Glutamatergic neuron (in vitro differentiated cells): Measurements from ENCODE around the gene DLL3. TPM values are rescaled to one million over a fixed set of nuclear protein-coding genes. Genes with fewer than 3 reads are reported as not detected.

ENCODE experiments used
- DNase-seq: peaks from one replicate; pipeline ENCODE4 v3.0.0; 2022
- H3K27ac Mint-ChIP-seq: one replicate; pipeline ENCODE4 v1.8.0; 2020; ENCODE audit warnings: mild to moderate bottlenecking, mixed read lengths, inconsistent platforms; ENCODE audit not compliant: unreplicated experiment
- H3K27me3 Mint-ChIP-seq: one replicate; pipeline ENCODE4 v1.8.0; 2020; ENCODE audit warnings: mild to moderate bottlenecking, moderate library complexity, mixed read lengths, inconsistent platforms; ENCODE audit not compliant: unreplicated experiment
- H3K36me3 Mint-ChIP-seq: one replicate; pipeline ENCODE4 v1.8.0; 2020; ENCODE audit warnings: mild to moderate bottlenecking, mixed read lengths, inconsistent platforms; ENCODE audit not compliant: unreplicated experiment
- H3K4me1 Mint-ChIP-seq: one replicate; pipeline ENCODE4 v1.8.0; 2020; ENCODE audit warnings: mild to moderate bottlenecking, low read depth, mixed read lengths, inconsistent platforms; ENCODE audit not compliant: unreplicated experiment
- H3K4me3 Mint-ChIP-seq: one replicate; pipeline ENCODE4 v1.8.0; 2020; ENCODE audit warnings: mild to moderate bottlenecking, mixed read lengths, inconsistent platforms; ENCODE audit not compliant: unreplicated experiment
- H3K9me3 Mint-ChIP-seq: one replicate; pipeline ENCODE4 v1.8.0; 2020; ENCODE audit warnings: mild to moderate bottlenecking, moderate library complexity, mixed read lengths, inconsistent platforms; ENCODE audit not compliant: unreplicated experiment
- CTCF ChIP-seq: fragments of 200-600 bp; sonication (generic); IDR thresholded peaks from one replicate; pipeline ENCODE4 v1.5.0; 2021; ENCODE audit not compliant: partially characterized antibody, unreplicated experiment
- total RNA-seq: library from RNA; stranded (reverse); fragmentation: NEBNext Ultra II Directional; extraction: Animal tissue kit (Norgen Biotek cat#: 25700); gene quantifications from one replicate; pipeline ENCODE4 v1.2.1, GENCODE V29; 2021; ENCODE audit not compliant: unreplicated experiment

The DLL3 gene
- total RNA-seq, 1 donor from 2014 or later: 788 TPM

GRCh38 chr19:39467941-39468340 lies 30.8 kb upstream of the DLL3 start:
- Mint-ChIP-seq H3K4me1 (no peaks in the 10 kb centered on the region), H3K27me3 (peaks cover 8% of the 10 kb centered on the region), H3K27ac (no peak overlapping the region), H3K9me3 (peaks cover 9% of the 10 kb centered on the region), H3K36me3 (no peaks in the 10 kb centered on the region), H3K4me3 (no peak overlapping the region)
- no peak for DNase-seq
- TF ChIP-seq CTCF: no peak

DNA sequence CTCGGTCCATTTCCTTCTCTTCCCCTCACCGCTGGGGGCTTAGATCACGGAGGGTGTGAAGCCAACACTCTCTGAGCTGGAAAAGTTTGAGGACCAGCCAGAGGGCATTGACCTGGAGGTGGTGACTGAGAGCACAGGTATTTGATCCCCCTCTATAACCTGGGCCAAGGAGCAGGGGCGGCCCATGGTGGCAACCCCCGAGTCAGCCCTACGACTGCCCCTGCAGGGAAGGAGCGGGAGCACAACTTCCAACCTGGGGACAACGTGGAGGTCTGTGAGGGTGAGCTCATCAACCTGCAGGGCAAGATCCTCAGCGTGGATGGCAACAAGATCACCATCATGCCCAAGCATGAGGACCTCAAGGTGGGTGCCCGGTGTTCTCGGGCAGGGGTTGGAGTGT lies 29.7 kb upstream of the DLL3 start:
- no peak for DNase-seq
- H3K27me3 Mint-ChIP-seq: peaks cover 8% of the 10 kb centered on the region
- no peak overlapping the region for H3K27ac Mint-ChIP-seq
- no peak for TF ChIP-seq CTCF
- H3K4me1 Mint-ChIP-seq: no peaks in the 10 kb centered on the region
- peaks cover 9% of the 10 kb centered on the region for H3K9me3 Mint-ChIP-seq
- no peaks in the 10 kb centered on the region for H3K36me3 Mint-ChIP-seq
- H3K4me3 Mint-ChIP-seq: no peak overlapping the region

DNA sequence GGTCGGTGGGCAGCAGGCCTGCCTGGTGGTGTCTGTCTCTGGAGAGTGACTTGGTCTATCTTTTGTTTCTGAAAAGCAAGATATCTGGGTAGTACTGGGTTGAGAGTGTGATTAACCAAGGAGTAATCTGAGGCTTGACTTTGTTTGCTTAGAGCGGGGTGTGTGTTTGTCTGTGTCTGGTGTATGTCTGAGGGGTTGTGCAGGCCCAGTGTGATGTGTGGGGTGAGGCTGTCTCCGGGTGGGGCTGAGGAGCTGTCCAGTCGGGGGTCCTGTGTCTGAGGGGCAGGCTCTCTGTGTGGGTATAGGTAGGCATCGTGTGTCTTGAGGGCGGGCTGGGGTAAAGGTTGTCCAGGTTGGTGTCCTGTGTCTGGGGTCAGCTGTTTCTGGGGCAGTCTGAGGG lies 29.2 kb upstream of the DLL3 start:
- peaks cover 8% of the 10 kb centered on the region for H3K27me3 Mint-ChIP-seq
- H3K27ac Mint-ChIP-seq: no peak overlapping the region
- H3K4me1 Mint-ChIP-seq: no peaks in the 10 kb centered on the region
- no peak overlapping the region for H3K4me3 Mint-ChIP-seq
- no peaks in the 10 kb centered on the region for H3K36me3 Mint-ChIP-seq
- DNase-seq: no peak
- no peak for TF ChIP-seq CTCF
- peaks cover 9% of the 10 kb centered on the region for H3K9me3 Mint-ChIP-seq

GRCh38 chr19:39470724-39471339 lies 27.9 kb upstream of the DLL3 start:
- Mint-ChIP-seq H3K36me3 (no peaks in the 10 kb centered on the region), H3K27me3 (peaks cover 5% of the 10 kb centered on the region), H3K4me1 (no peaks in the 10 kb centered on the region), H3K4me3 (no peak overlapping the region), H3K27ac (no peak overlapping the region), H3K9me3 (peaks cover 8% of the 10 kb centered on the region)
- DNase-seq: no peak
- TF ChIP-seq CTCF: no peak

DNA sequence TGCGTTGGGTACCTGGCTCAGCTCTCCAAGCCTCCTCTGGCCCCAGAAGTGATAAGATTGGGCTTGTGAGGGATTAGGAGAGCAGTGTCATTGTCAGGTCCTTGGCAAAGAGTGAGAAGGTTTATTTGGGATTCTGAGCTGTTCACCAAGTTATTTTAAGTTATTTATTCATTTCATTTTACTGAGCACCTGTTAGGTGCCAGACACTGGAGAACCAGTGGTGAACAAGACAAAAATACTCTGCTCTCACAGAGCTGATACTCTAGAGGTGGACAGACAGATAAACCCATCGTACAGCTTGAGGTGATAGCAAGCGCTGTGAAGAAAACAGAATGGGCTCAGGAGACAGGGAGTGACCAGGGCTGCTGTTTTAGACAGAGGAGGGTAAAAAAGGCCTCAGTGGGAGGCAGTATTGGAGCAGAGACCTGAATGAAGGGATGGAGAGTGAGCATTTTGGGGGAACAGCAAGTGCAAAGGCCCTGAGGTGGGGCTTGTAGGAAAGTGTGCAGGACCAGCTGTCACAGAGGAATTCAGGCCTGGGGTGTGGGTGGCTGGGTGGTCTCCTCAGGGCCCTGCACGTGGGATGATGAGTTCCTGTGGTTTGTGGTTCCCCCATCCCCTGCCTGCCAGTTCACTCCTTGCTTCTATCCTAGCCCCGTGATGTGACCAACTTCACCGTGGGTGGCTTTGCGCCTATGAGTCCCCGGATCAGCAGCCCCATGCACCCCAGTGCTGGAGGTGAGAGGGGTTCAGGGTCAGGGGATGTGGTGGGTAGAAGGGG lies 26.8 kb upstream of the DLL3 start:
- no peak for DNase-seq
- no peaks in the 10 kb centered on the region for H3K36me3 Mint-ChIP-seq
- H3K27ac Mint-ChIP-seq: no peak overlapping the region
- H3K27me3 Mint-ChIP-seq: peaks cover 2% of the 10 kb centered on the region
- TF ChIP-seq CTCF: no peak
- H3K4me3 Mint-ChIP-seq: peak overlapping the region; percentile 51
- H3K4me1 Mint-ChIP-seq: no peaks in the 10 kb centered on the region
- H3K9me3 Mint-ChIP-seq: peaks cover 4% of the 10 kb centered on the region
